Measurements from ENCODE around the gene RBM46.

DNA sequence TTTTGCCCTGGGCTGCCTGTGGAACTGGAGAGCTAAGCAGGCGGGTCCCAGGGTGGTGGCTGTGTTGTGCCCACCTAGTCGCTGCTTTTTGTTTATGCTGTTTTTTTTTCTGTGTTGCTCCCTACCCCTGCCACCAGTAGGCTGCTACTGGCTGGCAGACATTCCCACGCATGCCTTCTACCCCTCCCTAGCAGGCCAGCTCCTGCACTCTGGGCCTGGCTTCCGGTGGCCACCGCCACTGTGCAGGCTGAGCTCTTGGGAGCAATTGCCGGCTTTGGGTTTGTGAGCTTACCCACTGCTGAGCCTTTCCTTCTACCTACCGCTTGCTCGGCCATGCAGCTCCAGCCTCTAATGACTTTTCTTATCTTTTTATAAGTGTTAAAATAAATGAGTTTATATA lies 57.6 kb downstream of the RBM46 start:
- TF ChIP-seq, protein P1, sequence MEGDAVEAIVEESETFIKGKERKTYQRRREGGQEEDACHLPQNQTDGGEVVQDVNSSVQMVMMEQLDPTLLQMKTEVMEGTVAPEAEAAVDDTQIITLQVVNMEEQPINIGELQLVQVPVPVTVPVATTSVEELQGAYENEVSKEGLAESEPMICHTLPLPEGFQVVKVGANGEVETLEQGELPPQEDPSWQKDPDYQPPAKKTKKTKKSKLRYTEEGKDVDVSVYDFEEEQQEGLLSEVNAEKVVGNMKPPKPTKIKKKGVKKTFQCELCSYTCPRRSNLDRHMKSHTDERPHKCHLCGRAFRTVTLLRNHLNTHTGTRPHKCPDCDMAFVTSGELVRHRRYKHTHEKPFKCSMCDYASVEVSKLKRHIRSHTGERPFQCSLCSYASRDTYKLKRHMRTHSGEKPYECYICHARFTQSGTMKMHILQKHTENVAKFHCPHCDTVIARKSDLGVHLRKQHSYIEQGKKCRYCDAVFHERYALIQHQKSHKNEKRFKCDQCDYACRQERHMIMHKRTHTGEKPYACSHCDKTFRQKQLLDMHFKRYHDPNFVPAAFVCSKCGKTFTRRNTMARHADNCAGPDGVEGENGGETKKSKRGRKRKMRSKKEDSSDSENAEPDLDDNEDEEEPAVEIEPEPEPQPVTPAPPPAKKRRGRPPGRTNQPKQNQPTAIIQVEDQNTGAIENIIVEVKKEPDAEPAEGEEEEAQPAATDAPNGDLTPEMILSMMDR (IDR thresholded peaks at IDR 0.05), result no peak
- TF ChIP-seq POLR2A (IDR thresholded peaks at IDR 0.05) (no peak), EP300 (IDR thresholded peaks at IDR 0.05) (no peak)
